GM12892 (cell line): Measurements from ENCODE around the gene PCSK6.

ENCODE experiments used
- DNase-seq: peaks from one replicate; pipeline ENCODE4 v3.0.0; 2011; ENCODE audit not compliant: insufficient read length
- FAIRE-seq: peaks from 2 replicates; lab custom pipeline; 2011; peaks lifted over from hg19 to GRCh38; lab: Jason Lieb, UNC
- POLR2A ChIP-seq: IDR thresholded peaks from 2 replicates; pipeline ENCODE4 v1.6.1; 2011; ENCODE audit warnings: low read depth, low read length, control low read depth
- POLR2AphosphoS5 ChIP-seq: IDR thresholded peaks from 2 replicates; pipeline ENCODE4 v1.6.1; 2011; ENCODE audit warnings: low read depth, low read length, control low read depth
- TAF1 ChIP-seq: IDR thresholded peaks from 2 replicates; pipeline ENCODE4 v1.6.1; 2011; ENCODE audit warnings: low read depth, mild to moderate bottlenecking, control low read depth, low read length, borderline replicate concordance

The PCSK6 gene

GRCh38 chr15:101332061-101332467 is 157.4 kb downstream of the PCSK6 start:
- FAIRE-seq = no peak
- DNase-seq = no peak
- TF ChIP-seq TAF1 (no peak), POLR2AphosphoS5 (no peak), POLR2A (no peak)

GRCh38 chr15:101329867-101330380 is 159.6 kb downstream of the PCSK6 start:
- no peak for DNase-seq
- FAIRE-seq = no peak
- TF ChIP-seq POLR2A = no peak
- TF ChIP-seq TAF1 = no peak
- TF ChIP-seq POLR2AphosphoS5 = no peak

- DNase-seq (no peak), FAIRE-seq (no peak)
- TF ChIP-seq TAF1 (no peak), POLR2AphosphoS5 (no peak), POLR2A (no peak)
Measured at GRCh38 chr15:101329309-101329863, 160.1 kb downstream of the PCSK6 start.

DNA sequence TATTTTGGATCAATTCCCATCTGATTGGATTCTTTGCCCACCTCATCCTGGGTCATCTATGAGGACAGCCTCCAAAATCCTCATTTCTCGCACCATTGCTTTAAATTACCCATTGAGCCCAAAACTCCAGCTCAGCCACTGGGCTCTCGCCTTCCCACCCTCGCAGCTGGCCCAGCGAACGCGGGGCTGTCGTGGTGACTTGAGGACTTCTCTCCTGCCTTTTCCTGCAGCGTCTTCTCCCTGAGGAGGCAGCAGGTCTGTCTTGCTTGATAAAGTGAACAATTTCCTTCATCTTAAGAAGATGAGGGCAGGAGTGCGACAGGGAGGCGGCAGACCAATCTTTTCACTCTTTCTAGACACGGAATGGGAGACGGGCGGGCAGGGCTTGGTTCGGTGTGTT is 161.5 kb downstream of the PCSK6 start:
- no peak for TF ChIP-seq POLR2A
- TF ChIP-seq POLR2AphosphoS5 = no peak
- no peak for TF ChIP-seq TAF1
- FAIRE-seq (no peak), DNase-seq (no peak)

DNA sequence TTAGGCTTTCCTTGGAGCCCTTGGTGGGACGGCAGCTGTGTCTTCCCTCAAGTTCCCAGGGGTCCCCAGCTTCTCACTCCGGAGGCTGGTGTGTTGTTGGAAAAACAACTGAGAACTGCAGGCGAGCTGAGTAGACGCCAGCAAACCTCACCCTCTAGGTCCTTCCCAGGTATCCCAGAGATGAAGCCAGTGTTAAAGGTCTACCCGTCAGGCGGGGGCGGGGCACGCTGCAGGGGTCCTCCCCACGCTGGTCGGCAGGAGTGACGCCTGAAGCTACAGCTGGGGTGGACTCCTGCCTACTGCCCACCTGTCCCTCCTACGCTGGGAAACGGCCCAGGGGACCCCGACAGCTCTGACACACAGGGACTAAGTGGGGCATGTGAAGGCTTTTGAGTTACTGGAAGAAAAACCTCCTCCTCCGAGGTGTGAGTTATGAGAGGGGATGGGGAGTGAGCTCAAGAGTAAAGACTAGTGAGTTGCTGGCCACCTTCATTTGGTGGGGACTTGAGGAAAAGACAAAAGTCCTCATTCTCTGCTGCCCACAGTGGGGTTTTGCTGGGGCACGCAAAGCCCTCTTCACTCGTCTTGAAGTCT is 162.3 kb downstream of the PCSK6 start:
- DNase-seq = no peak
- no peak for FAIRE-seq
- TF ChIP-seq POLR2AphosphoS5 (no peak), TAF1 (no peak), POLR2A (no peak)

DNA sequence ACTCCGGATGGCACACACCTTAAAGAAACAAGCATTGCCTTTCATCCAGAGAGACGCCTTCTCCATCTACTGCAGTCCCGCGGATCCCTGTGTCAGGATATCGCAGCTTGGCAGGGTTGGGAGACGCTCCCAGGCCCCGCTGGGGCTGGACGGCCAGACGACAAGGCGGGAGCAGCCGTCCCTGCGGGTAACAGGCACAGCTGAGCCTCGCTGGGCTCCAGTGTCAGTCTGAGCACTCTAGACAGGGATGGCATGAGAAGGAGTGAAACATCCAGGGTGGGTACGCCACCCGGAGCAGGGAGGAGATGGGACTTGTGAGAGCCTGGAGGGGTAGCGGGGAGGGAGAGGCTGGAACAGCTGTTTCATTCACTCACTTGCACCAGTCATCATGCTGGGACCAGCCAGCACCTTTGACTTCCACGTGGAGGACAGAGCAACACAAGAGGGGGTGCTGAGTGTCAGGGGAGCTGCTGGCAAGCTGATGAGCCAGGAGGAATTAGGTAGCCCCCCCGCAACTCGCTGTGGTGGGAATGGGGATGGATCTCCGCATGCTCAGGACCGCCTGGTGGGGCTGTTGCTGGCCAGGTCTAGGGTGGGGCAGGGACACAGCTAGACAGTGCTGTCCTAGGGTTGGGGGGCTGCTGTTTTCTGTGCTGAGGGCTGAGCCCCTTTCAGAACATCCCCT is 162.9 kb downstream of the PCSK6 start:
- TF ChIP-seq POLR2AphosphoS5 (no peak), TAF1 (no peak), POLR2A (no peak)
- FAIRE-seq (no peak), DNase-seq (no peak)

DNA sequence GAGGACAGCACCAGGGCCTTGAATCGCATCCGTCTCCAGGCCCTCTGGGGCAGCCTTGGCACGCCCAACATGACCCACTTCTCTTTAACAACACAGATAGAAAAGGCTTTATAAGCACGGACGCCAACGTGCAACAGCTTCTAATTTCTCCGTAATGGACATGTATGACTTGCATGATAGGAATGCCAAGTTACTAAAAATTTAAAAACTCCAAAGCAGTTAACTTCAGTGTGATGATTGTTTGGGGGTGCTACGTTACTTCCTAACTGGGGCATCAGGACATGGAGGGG is 163.5 kb downstream of the PCSK6 start:
- TF ChIP-seq POLR2A (no peak), POLR2AphosphoS5 (no peak), TAF1 (no peak)
- DNase-seq (no peak), FAIRE-seq (no peak)

DNA sequence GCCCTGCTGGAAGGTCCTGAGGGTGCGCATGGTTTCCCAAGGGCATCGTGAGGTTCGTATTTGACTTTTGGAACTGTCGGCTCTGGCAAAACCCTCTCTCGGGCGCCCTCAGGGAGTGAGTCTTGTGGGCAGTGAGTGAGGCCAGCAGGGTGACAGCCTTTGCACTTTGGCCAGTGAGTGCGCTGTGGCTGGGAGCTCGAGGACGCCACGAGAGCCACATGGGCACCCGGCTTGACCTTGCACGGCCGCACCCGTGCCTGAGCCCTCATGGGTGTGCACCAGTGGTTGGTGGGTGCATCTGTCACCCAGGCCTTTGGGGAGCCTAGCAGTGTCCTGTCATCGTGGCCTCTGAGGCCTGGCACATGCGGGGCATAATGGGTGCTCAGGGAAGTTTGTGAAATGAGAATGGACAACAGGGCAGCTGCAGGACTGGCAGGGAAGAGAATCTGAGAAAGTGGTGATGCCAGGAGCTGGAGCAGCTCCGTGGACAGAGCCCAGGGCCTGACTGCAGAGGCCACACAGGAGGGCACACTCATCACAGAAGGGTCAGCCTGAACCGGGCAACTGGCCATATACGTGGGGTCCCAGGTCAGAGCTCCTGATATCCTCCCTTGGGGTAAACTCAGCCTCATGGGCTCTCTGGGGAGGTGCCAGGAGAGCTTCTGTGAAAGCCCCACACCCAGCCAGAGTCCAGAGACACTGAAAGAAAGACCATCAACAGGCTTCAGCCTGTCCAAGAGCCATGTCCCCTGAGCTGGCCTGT is 164.1 kb downstream of the PCSK6 start:
- TF ChIP-seq POLR2A (no peak), TAF1 (no peak), POLR2AphosphoS5 (no peak)
- FAIRE-seq (no peak), DNase-seq (no peak)

DNA sequence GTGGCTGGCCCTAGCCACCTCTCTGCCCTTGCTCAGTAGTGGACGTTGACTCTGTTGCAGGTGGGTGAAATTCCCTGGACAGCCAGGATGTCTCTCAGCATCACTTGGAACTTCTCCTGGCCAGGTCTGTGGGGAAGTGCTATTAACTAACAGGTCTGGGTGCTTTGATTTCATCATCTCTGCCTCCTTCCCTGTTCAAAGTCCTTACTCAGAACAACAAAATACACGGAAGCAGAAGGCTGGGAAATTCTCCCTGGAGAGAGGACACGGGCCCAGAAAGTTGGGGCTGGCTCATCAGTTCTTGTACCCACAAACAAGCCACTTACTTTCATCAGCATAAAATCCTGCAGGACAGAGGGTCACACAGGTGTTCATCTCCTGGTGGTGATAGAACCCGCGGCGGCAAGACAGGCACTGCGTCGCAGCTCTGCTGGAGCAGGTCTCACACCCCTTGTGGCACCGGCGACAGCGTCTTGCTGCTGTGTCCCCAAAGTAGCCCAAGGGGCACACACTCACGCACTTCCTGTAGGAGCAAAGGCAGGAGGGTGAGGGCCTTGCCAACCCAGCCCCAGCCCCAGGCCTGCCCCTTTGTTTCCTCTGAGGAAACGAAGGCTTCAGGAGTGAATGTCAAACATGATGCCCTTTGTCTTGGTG is 164.9 kb downstream of the PCSK6 start:
- DNase-seq (no peak), FAIRE-seq (no peak)
- TF ChIP-seq TAF1 = no peak
- no peak for TF ChIP-seq POLR2AphosphoS5
- TF ChIP-seq POLR2A = no peak

- DNase-seq = no peak
- TF ChIP-seq TAF1 (no peak), POLR2AphosphoS5 (no peak), POLR2A (no peak)
- no peak for FAIRE-seq
Measured at GRCh38 chr15:101323793-101324523, 165.5 kb downstream of the PCSK6 start.
